Mammary epithelial cell (primary cell): ENCODE measurements around the gene GNAS-AS1.

ENCODE experiments used
- EZH2 ChIP-seq: IDR thresholded peaks from 2 replicates; pipeline ENCODE4 v1.6.1; 2012; ENCODE audit warnings: low read length, inconsistent platforms, borderline replicate concordance
- TF ChIP-seq, protein P1 (sequence below), 2 donors: IDR thresholded peaks in 1 of 2; conservative IDR thresholded peaks in 1 of 2; 2 replicates each; pipeline ENCODE4 v1.5.1; 2011 to 2012; ENCODE audit warnings: inconsistent platforms in 2 of 2, low read length in 2 of 2, mild to moderate bottlenecking in 2 of 2, control low read depth in 1 of 2, low read depth in 1 of 2; ENCODE audit not compliant: insufficient read depth in 1 of 2; ENCODE audit errors: extremely low read depth in 1 of 2

DNA sequence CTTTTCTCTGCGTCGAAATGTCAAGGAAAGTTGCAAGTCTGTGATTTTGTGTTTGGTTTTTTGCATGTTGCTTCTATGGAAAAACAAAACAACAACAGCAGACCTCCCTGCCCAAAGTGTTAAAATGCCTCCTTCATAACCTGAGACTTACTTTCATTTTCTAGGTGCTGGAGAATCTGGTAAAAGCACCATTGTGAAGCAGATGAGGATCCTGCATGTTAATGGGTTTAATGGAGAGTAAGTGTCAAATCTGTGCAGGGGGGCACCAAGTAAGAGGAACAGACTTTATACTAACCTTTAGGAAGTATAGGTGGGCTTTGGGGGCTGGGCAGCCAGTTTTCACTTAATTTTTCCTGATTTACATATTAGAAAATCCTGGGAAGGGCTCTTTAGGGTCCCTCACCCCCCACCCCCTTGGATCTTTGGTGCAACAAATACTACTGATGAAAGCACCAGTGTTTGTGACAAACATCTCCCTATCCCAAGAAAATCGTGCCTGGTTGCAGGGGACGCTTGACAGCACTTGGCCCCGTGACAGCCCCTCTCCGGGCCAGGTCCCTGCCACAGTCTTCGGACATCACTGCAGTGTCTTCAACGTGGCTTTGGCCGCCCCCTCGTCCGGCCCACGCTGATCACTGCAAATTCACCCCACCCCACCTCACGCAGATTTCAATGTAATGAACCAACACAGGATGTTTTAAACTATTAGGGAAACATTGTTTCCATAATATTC is 44.9 kb upstream of the GNAS-AS1 start:
- TF ChIP-seq, protein P1, sequence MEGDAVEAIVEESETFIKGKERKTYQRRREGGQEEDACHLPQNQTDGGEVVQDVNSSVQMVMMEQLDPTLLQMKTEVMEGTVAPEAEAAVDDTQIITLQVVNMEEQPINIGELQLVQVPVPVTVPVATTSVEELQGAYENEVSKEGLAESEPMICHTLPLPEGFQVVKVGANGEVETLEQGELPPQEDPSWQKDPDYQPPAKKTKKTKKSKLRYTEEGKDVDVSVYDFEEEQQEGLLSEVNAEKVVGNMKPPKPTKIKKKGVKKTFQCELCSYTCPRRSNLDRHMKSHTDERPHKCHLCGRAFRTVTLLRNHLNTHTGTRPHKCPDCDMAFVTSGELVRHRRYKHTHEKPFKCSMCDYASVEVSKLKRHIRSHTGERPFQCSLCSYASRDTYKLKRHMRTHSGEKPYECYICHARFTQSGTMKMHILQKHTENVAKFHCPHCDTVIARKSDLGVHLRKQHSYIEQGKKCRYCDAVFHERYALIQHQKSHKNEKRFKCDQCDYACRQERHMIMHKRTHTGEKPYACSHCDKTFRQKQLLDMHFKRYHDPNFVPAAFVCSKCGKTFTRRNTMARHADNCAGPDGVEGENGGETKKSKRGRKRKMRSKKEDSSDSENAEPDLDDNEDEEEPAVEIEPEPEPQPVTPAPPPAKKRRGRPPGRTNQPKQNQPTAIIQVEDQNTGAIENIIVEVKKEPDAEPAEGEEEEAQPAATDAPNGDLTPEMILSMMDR (conservative IDR thresholded peaks at IDR 0.05 in 1 of 2, IDR thresholded peaks at IDR 0.05 in 1 of 2; ENCODE audit: extremely low read depth in 1 of 2, insufficient read depth in 1 of 2, low read depth in 1 of 2, low read length in 2 of 2), result no peak
- no peak for TF ChIP-seq EZH2
